GM21737 (cell line): ENCODE results near the gene SHISA7.
"Not testable (repeated sequence)": the region's sequence is repeated elsewhere in the genome, so short reads cannot be mapped to it uniquely, and the experiment has no call there.

Source experiments
- ATAC-seq: cut with Tn5 transposase; IDR thresholded peaks from one replicate; pipeline ENCODE4 v1.9.1; 2021; ENCODE audit warnings: mild to moderate bottlenecking, moderate library complexity; ENCODE audit not compliant: unreplicated experiment

SHISA7 gene

DNA sequence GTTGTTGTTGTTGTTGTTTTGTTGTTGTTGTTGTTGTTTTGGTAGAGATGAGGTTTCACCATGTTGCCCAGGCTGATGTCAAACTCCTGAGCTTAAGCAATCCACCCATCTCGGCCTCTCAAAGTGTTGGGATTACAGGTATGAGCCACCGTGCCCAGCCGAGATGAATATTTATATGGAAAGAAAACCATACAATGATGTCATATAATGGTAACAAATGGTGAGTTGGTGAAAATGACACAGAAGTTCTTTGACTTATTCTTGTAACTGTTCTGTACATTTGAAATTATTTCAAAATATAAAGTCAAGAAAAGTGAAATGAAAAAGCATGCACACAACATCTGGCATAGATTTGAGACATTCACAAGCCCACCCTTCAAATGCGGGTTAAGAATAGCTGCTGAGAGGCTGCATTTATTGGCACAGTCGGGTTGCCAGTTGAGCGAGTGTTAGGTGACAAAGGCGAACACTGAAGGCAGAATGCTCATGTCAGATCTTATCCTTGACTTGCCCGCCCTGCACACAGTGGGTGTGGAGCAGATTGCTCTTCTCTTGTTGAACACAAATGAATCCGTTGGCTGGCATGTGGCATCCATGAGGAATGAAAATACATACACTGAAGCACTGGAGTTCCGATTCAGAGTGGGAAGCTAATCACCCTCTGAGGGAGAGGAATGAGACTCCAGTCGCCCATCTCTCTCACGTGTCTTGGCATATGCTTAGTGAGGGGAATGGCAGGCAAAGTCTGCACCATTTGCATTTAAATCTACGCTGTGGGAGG lies 19.7 kb downstream of the SHISA7 start:
- no peak for ATAC-seq

DNA sequence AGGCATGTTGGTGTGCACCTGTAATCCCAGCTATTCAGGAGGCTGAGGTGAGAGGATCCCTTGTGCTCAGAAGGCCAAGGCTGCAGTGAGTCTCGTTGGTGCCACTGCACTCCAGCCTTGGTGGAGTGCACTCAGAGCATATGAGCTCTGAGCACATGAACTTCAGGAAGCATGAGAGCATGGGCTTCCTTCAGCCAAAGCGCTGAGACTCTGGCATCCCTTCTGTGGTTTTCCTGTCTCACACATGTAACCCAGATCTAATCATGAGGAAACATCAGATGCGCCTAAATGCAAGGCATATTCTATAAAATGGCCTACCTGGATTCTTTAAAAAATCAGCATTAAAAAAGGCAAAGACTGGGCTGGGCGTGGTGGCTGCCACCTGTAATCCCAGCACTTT lies 21.8 kb downstream of the SHISA7 start:
- not testable (repeated sequence) for ATAC-seq

DNA sequence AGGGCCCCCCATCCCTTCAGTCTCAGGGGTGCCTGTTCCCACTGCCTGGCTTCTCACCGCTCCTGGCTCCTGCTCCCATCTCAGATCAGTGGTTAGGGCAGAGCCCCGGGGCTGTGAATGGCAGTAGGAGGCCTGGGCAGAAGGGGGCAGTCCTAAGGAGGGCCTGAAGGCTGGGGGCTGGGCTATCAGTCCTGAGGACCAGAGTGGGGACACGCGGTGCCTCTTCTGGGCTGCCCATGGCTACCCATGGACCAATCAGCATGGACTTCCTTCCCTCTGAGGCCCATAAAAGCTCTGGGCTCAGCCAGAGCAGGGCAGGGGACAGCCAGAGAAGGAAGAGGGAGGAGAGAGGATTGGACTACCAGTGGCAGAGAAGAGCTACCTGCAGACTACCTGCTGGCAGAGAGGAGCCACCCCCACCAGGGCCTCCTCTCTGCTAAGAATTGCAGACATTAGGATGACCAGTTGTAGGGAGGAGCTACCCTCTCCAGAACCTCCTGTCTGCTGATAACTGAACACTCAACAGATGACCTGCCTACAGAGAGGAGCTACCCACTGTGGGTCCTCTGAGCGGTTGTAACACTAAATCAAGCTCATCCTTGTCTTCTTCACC lies 23.4 kb downstream of the SHISA7 start:
- no peak for ATAC-seq

DNA sequence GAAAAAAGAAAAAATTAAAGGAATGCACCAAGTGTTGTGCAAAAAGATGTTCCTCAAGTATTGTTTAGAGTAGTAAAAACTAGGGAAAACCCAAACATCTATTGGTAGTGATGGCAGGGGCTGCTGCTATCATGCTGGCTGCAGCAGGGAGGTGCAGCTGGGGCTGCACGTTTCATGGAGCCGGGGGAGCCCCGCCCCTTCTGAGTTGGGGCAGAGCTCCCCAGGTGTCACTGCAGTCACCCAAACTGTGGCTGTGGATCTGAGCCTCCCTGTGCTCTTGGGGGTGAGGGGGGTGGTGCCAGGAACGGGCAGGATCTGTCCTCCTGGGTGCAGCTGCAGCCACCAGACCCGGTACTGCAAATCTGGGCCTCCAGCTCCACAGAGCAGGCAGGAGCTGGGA lies 24.0 kb downstream of the SHISA7 start:
- no peak for ATAC-seq

DNA sequence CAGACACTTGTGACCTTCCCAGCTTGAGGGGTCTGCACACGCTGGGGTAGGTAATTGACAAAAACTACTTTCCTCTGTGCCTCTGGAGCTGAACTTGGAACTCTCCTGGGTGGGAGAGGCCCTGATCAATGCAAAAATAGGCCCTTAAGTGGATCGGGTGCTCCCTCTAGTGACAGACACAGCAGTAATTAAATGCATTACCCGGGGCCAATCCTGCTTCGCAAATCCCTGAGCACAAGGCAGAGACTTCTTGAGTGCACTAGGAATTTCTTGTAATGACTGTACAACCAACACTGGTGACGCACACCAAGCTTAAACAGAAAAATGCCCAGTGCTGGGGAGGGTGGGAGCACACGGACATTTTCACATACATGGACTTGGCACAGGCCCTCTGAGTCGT lies 24.9 kb downstream of the SHISA7 start:
- ATAC-seq: no peak

DNA sequence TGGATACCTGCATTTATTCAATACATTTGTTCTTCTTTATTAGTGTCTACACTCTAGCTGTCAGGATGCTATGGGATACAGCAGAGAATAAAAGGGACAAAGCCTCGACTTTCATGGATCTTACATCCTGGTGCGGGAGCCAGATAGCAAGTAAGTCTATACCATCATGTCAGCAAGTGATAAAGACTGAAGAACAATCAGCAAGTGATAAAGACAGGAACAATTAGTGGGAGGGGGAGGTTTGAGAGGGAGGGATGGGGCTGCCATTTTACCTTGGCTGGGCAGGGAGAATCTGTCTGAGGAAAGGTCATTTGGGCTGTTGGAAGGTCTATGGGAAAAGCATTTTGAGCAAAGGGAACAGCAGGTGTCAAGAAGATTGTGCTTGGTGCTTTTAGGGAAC lies 32.9 kb downstream of the SHISA7 start:
- no peak for ATAC-seq

DNA sequence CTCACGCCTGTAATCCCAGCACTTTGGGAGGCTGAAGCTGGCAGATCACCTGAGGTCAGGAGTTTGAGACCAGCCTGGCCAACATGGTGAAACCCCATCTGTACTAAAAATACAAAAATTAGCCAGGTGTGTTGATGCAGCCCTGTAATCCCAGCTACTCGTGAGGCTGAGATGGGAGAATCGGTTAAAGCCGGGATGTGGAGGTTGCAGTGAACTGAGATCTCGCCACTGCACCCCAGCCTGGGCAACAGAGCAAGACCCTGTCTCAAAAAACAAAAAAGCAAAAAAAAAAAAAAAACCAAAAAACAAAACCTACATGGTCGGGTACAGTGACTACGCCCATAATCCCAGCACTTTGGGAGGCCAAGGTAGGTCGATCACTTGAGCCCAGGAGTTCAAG lies 33.9 kb downstream of the SHISA7 start:
- ATAC-seq: not testable (repeated sequence)

DNA sequence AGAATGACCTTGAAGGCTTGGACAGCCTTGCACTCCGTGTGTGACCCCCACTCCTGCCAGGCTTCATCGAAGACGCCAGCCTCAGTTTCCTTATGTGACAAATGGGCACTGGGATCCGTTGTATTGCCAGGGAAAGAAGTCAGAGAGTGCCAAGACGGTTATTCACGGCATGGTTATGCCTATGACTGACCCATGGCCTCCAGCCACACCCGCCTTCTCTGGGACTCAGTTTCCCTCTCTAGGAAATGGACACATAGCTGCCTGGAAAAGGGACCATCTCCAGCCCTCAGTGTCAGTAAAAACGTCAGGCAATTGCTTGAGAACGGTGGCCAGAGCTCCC lies 34.6 kb downstream of the SHISA7 start:
- no peak for ATAC-seq

DNA sequence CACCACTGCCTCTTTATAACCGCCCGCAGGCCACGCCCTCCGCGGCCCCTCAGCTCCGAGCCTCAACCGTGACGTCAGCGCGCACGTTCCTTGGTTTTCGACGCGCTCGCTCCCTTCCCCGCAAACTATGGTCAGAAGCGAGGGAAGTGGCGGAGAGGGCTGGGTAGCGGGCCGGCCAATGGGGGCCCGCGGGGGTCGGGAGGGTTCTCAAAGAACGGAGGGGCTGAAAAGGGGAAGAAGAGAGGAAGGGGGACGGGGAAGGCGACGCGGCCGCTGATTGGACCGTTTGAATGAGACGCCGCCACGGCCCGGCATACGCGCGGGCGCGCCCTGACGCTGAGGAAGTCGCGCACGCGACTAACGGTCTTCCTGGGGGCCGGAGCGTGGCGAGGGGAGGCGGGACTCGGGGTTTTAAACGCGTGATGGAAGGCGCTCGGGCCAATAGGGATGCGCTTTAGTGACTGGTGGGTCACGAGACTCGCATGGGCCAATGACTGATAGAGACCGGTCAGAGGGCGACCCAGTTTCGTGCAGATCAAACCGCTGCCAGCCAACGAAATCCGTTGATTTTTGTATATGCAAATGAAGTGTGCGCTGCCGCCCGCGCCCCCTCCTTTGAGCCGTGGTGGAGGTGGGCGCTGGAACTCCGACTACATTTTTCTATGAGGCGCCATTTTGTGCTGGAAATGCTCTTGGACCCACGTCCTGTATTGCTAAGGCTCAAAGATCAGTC lies 35.1 kb downstream of the SHISA7 start:
- peak; percentile 79 for ATAC-seq

DNA sequence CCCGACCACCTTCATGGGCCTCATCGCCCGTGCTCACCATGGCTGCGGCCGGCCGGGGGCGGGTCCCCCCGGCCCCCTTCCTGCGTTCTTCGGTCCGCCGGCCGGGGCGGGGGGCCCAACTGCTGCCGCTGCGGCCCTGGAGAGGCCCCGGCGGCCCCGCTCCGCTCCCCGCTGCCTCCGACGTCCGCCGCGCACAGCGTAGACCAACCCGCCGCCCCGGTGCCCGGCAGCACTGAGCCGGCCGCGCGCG lies 35.6 kb downstream of the SHISA7 start, which contains the start of gene UBE2S:
Gene UBE2S, minus strand, starts transcription at position 239 of the 250 bp plus-strand sequence. Its CDS starts 199 bp downstream, at position 40.
- ATAC-seq: not testable (repeated sequence)

DNA sequence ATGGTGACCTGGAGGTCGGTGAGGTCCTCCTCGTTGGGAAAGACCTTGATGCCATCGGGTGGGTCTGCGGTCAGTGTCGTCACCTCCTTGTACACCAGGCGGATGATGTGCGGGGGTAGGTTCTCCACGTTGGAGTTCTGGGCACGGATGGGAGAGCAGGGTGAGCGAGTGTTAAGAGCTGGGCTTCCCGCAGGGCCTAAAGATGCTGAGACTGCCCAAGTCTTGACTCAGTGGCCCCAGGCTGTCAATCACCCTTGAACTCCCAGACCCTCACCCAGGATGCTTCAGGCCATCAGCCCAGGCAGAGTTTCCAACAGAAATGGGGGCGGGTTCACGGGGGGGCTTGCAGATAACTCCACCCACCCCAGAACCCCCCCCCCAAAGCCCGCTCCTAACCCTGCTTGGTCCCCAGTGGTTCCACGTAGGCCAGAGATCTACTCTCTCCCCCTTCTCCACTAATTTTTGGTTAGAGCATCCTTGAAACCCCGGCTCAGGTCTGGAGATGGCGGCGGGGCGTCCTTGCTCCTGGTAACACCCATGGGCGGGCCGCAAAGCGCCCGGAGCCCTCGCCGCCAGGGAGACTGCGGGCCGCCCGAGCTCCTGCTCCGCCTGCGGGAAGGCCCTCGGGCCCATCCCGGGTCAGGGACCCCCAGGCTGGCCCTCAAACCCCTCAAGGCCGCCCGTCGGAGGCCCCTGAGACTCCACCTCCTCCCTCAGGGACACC lies 36.1 kb downstream of the SHISA7 start:
- no peak for ATAC-seq

DNA sequence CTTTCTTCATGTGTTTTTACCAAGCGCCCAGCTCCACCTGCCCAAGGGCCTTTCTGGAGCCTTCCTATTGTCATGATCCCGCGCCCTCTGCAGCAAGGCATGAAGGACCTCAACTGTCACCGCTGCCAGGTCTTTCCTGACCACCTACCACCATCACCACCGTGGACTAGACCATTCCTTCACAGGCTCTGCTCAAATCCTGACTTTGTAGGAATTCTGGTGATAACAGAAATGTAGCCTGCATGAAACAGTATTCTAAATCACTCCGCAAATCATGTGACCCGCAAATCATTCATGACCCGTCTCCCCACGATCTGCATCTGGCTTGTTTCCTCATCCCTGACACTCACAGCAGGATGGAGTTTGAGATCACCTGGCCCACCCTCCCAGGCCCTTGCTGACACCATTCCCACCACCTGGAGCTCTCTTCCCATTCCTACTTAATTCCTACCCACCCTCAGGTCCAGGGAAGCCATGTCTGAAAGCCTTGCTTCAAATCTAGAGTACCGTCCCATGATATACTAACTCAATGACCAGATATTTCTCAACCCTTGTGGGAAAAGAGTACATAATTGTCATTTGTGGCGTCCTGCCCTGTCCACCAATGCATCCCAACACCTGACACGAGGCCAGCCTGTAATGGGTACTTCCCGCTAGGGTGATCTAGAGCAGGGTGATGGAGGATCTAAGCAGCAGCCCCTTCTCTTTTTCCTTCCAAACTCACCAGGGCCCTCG lies 36.8 kb downstream of the SHISA7 start:
- no peak for ATAC-seq

DNA sequence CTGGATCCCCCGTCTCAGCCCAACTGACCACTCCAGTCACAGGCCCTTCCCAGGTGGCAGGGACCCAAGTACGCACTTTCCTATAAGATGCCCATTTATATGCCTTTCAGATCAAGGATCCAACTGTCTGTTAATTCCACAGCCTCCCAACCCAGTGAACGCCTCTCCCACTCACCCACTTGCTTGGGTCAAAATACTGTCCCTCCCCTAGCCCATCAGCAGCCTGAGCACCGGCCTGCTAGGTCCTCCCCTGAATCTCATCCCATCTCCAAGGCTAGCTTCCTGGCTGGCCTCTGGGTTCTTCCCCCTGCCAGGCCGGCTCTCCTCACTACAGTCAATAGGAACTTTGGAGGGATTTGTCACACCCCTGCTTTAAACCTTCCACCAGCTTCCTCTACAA lies 37.5 kb downstream of the SHISA7 start:
- no peak for ATAC-seq

DNA sequence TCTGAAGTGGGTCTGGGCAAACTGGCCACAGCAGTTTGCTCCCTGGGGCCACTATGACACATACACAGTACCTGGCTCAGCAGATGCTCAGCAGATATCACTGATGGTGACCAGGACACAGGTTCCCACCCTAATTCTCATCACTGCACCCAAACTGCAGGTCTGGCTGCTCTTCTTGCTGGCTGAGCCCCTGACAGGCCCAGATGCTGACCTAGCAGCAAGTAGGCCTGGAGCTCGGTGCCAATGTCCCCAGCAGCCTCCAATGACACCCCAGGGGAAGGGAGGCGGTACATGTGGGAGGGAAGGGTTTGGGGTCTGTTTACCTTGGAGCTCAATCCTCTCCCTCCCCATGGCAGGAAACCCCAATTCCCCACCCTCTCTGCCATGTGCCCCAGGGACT lies 40.6 kb downstream of the SHISA7 start:
- ATAC-seq: no peak

DNA sequence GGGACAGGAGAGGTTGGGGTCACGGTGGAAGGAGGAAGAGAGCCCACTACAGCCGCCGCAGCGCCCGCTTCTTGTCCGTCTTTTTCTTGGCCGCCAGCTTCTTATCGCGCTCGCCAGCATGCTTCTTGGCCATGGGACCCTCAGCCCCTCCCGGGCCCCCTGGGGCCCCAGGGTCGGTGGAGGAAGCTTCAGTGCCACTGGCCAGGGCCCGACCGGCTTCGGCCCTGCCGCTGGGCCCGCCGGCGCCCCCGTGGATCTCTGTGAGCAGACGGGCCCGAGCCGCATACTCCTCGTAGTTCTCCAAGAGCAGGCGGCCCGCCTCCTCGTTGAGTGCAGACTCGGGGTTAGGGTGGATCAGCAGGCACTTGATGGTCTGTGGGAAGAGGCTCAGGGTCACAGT lies 41.7 kb downstream of the SHISA7 start:
- ATAC-seq: not testable (repeated sequence)

DNA sequence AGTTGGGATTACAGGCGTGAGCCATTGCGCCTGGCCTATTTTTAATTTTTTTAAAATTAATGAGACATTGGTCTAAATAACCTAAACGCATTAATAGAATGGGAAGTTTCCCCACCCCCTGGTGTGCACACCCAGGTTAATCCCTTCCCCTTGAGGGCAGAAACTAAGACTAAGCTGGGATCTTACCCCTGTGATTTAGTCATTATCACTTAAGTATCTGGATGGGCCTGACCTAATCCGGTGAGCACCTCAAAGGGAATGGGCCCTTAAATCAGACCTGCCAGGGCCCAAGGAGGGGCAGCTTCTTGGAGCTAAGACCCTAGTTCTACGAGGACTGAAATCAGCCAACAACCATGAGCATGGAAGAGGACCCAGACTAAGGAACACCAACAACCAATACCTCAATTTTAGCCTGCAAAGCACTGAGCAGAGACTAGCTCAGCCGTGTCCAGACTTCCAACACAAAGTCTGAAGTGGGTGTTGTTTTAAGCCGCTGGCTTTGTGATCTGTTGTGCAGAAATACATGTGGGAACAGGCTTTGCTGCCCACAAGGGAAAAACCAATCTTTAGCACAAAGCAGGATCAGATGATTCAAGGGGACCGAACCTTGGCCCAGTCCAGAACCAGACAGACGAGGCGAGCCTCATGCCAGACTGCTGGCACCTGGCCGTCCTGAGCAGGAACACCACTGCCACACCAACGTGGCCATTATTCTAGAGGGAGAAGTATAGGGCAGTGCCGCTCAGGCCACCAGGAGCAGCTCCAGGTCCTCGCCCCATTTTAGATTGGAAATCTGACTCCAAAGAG lies 42.6 kb downstream of the SHISA7 start:
- ATAC-seq: no peak

DNA sequence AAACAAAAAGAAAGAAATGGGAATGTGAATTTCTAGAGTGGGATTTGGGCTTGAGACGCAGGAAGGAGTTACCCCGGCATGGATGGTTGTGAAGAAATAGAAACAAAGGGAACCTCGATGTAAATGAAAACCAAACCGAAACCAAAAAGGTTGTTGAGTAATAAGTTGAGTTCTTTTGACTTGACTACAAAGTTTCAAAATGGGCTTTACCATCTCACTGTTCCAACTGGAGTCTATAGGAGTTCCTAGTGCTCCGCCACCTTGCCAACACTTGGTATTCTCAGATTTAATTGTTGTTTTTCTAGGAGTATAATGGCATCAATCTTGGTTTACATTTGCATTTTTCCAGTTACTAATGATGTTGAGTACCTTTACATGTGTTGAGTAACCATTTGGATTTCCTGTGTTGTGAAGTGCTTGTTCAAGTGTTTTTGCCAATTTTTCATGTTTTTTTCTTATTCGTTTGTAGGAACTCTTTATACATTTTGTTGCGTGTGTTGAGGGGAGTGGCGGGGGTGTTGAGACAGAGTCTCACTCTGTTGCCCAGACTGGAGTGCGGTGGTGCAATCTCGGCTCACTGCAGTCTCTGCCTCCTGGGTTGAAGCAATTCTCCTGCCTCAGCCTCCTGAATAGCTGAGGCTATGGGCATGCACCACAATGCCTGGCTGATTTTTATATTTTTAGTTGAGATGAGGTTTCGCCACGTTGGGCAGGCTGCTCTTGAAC lies 44.7 kb downstream of the SHISA7 start:
- no peak for ATAC-seq

DNA sequence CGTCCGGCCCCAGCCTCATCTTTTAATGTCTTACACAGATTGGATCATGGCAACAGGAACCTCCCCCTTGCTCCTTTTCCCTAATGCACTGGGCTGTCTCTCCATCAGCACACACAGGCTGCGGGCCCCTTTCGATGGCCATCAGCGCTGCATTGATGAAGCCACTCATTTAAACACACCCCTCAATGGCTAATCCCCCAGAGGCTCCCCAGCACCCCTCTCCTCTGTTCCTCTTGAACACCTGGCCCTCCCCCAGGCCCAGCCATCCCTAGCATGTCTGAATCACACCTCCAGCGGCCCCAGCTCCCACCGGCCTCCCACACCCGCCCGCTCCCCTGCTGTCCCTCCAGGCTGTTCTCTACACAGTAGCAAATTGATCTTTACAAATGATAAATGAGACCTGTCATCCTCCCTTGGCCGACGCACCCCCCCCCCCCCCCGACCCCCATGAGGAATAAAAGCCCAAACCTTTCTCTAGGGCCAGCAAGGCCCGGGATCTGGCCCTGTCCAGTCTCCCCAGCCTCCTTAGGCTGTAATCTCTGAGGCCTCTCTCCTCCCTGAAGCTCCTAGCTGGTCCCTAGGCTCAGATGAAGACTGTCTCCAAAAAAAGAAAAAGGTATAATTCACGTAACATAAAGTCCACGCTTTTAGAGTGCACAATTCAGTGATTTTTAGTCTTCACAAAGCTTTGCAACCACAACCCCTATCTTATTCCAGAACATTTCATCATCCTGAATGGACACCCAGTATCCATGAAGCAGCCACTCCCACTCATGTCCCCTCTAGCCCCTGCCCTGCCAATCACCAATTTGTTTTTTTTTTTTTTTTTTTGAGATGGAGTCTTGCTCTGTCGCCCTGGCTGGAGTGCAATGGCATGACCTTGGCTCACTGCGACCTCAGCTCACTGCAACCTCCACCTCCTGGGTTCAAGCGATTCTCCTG lies 50.0 kb downstream of the SHISA7 start:
- no peak for ATAC-seq
